CD4-positive, alpha-beta T cell treated with Interferon alpha-2 for 1 hour (primary cell): ENCODE results near the gene SECTM1.
A peak's percentile ranks its signal among the peaks of the same experiment; 100 is the strongest.

ENCODE experiments used
- DNase-seq, 2 donors: peaks; one replicate each; pipeline ENCODE4 v3.0.0-alpha.2; 2020 to 2022

SECTM1 gene

GRCh38 chr17:82297714-82298537 lies 35.6 kb downstream of the SECTM1 start:
- DNase-seq: peak; percentile 96 to 97

GRCh38 chr17:82297280-82297713 lies 36.3 kb downstream of the SECTM1 start:
- peak; percentile 87 to 88 for DNase-seq

GRCh38 chr17:82296511-82297279 lies 36.9 kb downstream of the SECTM1 start:
- peak in 1 of 2 donors; percentile 17 for DNase-seq

GRCh38 chr17:82295472-82295814 lies 38.1 kb downstream of the SECTM1 start:
- no peak for DNase-seq

- no peak for DNase-seq
These were observed 39.3 kb downstream of the SECTM1 start for GRCh38 chr17:82294064-82294773.

GRCh38 chr17:82292251-82293154 lies 41.1 kb downstream of the SECTM1 start:
- DNase-seq: peak; percentile 96 to 97

GRCh38 chr17:82291582-82292250 lies 41.9 kb downstream of the SECTM1 start:
- no peak for DNase-seq

- DNase-seq: no peak
These were observed 45.4 kb downstream of the SECTM1 start for GRCh38 chr17:82287868-82288801.

- DNase-seq: no peak
These were observed 46.3 kb downstream of the SECTM1 start for GRCh38 chr17:82287013-82287867.

- DNase-seq: no peak
These were observed 48.4 kb downstream of the SECTM1 start for GRCh38 chr17:82285141-82285540.

GRCh38 chr17:82283208-82283749 lies 50.3 kb downstream of the SECTM1 start:
- DNase-seq: peak; percentile 27 to 38

- no peak for DNase-seq
These were observed 51.0 kb downstream of the SECTM1 start for GRCh38 chr17:82282239-82283207.

- no peak for DNase-seq
These were observed 51.9 kb downstream of the SECTM1 start for GRCh38 chr17:82281502-82282238.

GRCh38 chr17:82281076-82281475 lies 52.5 kb downstream of the SECTM1 start:
- no peak for DNase-seq

GRCh38 chr17:82280537-82280936 lies 53.0 kb downstream of the SECTM1 start:
- no peak for DNase-seq

GRCh38 chr17:82278786-82279391 lies 54.7 kb downstream of the SECTM1 start:
- peak in 1 of 2 donors; percentile 30 for DNase-seq

- no peak for DNase-seq
These were observed 55.3 kb downstream of the SECTM1 start for GRCh38 chr17:82278308-82278707.
